Measurements from ENCODE around the gene AANAT.

Gene AANAT

GRCh38 chr17:76467366-76467765 lies at the start of gene AANAT:
TSS of gene AANAT (plus strand) at chr17:76467603. CDS start at chr17:76468747, 1,144 bp downstream.
- no peak for DNase-seq (ENCODE audit: low spot score)
- in situ Hi-C loops (cut with MboI; ENCODE audit: low pct_unique_long_range_greater_than_20kb, low sequenced_read_pairs, unreplicated experiment): loop anchor here (5.0 kb wide), 1 partner anchor 40 kb away; no protein-coding TSS in a partner anchor
- TF ChIP-seq, protein P1, sequence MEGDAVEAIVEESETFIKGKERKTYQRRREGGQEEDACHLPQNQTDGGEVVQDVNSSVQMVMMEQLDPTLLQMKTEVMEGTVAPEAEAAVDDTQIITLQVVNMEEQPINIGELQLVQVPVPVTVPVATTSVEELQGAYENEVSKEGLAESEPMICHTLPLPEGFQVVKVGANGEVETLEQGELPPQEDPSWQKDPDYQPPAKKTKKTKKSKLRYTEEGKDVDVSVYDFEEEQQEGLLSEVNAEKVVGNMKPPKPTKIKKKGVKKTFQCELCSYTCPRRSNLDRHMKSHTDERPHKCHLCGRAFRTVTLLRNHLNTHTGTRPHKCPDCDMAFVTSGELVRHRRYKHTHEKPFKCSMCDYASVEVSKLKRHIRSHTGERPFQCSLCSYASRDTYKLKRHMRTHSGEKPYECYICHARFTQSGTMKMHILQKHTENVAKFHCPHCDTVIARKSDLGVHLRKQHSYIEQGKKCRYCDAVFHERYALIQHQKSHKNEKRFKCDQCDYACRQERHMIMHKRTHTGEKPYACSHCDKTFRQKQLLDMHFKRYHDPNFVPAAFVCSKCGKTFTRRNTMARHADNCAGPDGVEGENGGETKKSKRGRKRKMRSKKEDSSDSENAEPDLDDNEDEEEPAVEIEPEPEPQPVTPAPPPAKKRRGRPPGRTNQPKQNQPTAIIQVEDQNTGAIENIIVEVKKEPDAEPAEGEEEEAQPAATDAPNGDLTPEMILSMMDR (IDR thresholded peaks at IDR 0.05; ENCODE audit: extremely low read depth, insufficient read depth, missing control alignments): no peak

DNA sequence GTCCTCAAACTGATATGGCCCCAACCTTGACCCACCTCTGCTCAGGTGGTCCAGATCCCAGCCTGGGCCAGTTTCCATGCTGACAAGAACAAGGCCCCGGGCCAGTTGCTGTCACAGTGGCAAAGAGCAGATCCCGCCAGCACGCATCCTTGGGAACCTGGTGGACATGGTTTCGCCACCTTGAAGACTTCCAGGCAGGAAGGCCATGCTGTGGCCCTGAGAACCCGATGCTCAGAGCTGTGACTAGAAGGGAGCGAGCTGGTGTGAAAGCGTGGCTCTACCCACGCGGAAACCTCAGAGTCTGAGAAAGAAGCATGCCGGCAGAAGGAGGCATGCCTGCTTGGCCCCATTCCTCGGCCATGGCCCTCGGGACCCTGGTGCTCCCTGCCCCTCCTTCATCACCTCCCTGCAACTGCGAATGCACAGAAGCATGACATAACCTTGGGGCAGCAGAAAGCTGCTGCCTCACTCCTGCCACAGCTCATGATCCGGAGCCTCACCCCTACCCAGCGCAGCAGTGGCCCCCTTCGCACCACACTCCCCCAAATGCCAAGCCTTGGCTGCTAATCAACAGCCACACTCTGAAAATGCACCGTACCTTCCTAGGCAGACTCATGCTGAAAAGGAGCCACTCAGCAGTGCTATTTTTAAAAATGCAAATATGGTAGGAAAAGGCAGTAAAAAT lies 47.7 kb upstream of the AANAT start:
- in situ Hi-C loops (cut with MboI; ENCODE audit: low pct_unique_long_range_greater_than_20kb, low sequenced_read_pairs, unreplicated experiment): no loop called here
- DNase-seq (ENCODE audit: low spot score): no peak
- TF ChIP-seq, protein P1 (IDR thresholded peaks at IDR 0.05; ENCODE audit: extremely low read depth, insufficient read depth, missing control alignments): no peak

DNA sequence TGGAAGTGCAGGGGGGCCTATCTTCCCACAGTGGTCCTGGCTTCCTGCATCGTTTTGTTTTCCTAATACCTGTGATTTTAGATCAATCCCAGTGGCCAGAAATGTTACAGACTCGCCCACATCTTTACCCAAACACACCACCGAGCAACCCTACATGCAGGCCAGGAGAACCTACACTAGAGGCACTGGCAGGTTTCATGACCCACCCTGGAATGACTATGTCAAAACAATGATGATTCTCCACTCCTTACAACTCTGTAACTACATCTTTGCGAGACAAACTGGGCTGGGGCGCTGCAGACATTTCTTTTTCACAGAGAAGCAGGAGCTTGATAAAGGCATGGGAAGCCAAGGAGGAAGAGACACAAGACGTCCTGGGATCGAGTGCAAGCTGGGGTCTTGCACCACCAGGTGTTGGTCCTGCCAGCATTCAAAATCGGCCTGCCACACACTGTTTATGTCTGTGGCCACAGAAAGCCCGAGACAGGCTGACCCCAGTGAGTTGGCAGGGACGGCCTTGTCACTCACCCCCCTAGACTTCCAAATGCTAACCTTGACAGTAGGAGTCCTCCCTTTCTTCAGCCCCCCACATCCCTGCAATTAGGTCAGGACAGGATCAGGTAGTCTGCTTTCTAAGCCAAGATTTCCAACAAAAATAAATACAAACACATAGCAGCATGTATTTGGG lies 46.9 kb upstream of the AANAT start:
- TF ChIP-seq, protein P1 (IDR thresholded peaks at IDR 0.05; ENCODE audit: extremely low read depth, insufficient read depth, missing control alignments): no peak
- in situ Hi-C loops (cut with MboI; ENCODE audit: low pct_unique_long_range_greater_than_20kb, low sequenced_read_pairs, unreplicated experiment): no loop called here
- DNase-seq (ENCODE audit: low spot score): no peak

GRCh38 chr17:76421044-76421407 lies 46.4 kb upstream of the AANAT start:
- in situ Hi-C loops (cut with MboI; ENCODE audit: low pct_unique_long_range_greater_than_20kb, low sequenced_read_pairs, unreplicated experiment): no loop called here
- TF ChIP-seq, protein P1 (IDR thresholded peaks at IDR 0.05; ENCODE audit: extremely low read depth, insufficient read depth, missing control alignments): no peak
- DNase-seq (ENCODE audit: low spot score): no peak

GRCh38 chr17:76422406-76422805 lies 45.0 kb upstream of the AANAT start:
- in situ Hi-C loops (cut with MboI; ENCODE audit: low pct_unique_long_range_greater_than_20kb, low sequenced_read_pairs, unreplicated experiment): no loop called here
- TF ChIP-seq, protein P1 (IDR thresholded peaks at IDR 0.05; ENCODE audit: extremely low read depth, insufficient read depth, missing control alignments): no peak
- DNase-seq (ENCODE audit: low spot score): no peak

GRCh38 chr17:76422860-76423259 lies 44.5 kb upstream of the AANAT start:
- TF ChIP-seq, protein P1 (IDR thresholded peaks at IDR 0.05; ENCODE audit: extremely low read depth, insufficient read depth, missing control alignments): no peak
- in situ Hi-C loops (cut with MboI; ENCODE audit: low pct_unique_long_range_greater_than_20kb, low sequenced_read_pairs, unreplicated experiment): no loop called here
- DNase-seq (ENCODE audit: low spot score): no peak
